ENCODE results near the gene LBP. TPM values are rescaled to one million over a fixed set of nuclear protein-coding genes. Genes with fewer than 3 reads are reported as not detected.

LBP gene
- total and polyA plus RNA-seq, 4 experiments from 2014 or later: not detected

DNA sequence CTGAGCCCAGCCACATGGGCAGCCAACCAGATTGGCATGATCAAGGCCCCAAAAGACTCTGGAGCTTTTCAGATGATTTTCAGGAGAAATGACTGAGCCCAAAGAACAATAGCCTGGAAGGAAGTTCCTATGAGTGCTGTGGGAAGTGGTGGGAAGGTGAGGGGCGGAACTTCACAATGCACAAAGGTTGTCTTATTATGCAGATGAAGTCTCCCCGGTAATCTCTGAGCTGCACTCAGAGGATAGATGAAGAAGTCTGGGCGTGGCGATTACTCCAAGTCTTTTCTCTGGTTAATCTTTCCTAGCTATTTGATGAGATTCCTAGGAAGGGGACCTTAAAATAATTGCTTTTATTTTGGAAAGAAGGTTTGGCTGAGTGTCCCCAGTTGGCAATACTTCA is 36.9 kb downstream of the LBP start:
- H3K27me3 ChIP-seq (ENCODE audit: insufficient read depth, low read length): no peaks in the 10 kb centered on the region
- intact Hi-C loops (cut with micrococcal nuclease): no loop called here
- Mint-ChIP-seq H3K4me3 (no peak overlapping the region), H3K4me1 (no peaks in the 10 kb centered on the region), H3K9me3 (peaks cover 0 to 5% (median 0%) of the 10 kb centered on the region in 8 donors), H3K27me3 (peaks cover 24 to 30% of the 10 kb centered on the region in 2 donors), H3K27ac (no peak overlapping the region), H3K36me3 (no peaks in the 10 kb centered on the region)
- ChIA-PET POLR2A (ENCODE audit: partially characterized antibody) (no interaction called here), CTCF (ENCODE audit: partially characterized antibody) (no interaction called here)
- no peak overlapping the region for H3K27ac ChIP-seq (ENCODE audit: low read depth, low read length)
- no peak overlapping the region for H3K4me3 ChIP-seq (ENCODE audit: low read length in 2 of 2)
- no peaks in the 10 kb centered on the region for H3K9me3 ChIP-seq (ENCODE audit: control insufficient read depth in 1 of 2, low read length in 2 of 2)
- H3K36me3 ChIP-seq (ENCODE audit: insufficient read depth, low read length): no peaks in the 10 kb centered on the region
- no peaks in the 10 kb centered on the region for H3K4me1 ChIP-seq (ENCODE audit: insufficient read depth, low read length)
- DNase-seq: no peak

GRCh38 chr20:38386004-38386403 is 39.7 kb downstream of the LBP start:
- no peaks in the 10 kb centered on the region for H3K27me3 ChIP-seq (ENCODE audit: insufficient read depth, low read length)
- H3K4me3 ChIP-seq (ENCODE audit: low read length in 2 of 2): no peak overlapping the region
- ChIA-PET CTCF (ENCODE audit: partially characterized antibody) (interaction anchor here (1.3 kb wide), 1 partner anchor 9 kb away, joined by 3 read pairs; no protein-coding TSS in a partner anchor), POLR2A (ENCODE audit: partially characterized antibody) (no interaction called here)
- peaks cover 26 to 31% of the 10 kb centered on the region in 2 donors for H3K27me3 Mint-ChIP-seq
- no peaks in the 10 kb centered on the region for H3K4me1 Mint-ChIP-seq
- no peak for DNase-seq
- intact Hi-C loops (cut with micrococcal nuclease): no loop called here
- peaks cover 0 to 4% of the 10 kb centered on the region in 2 donors for H3K36me3 Mint-ChIP-seq
- H3K4me1 ChIP-seq (ENCODE audit: insufficient read depth, low read length): no peaks in the 10 kb centered on the region
- peaks cover 0 to 18% (median 12%) of the 10 kb centered on the region in 8 donors for H3K9me3 Mint-ChIP-seq
- no peak overlapping the region for H3K27ac ChIP-seq (ENCODE audit: low read depth, low read length)
- H3K36me3 ChIP-seq (ENCODE audit: insufficient read depth, low read length): no peaks in the 10 kb centered on the region
- no peak overlapping the region for H3K27ac Mint-ChIP-seq
- no peak overlapping the region for H3K4me3 Mint-ChIP-seq
- H3K9me3 ChIP-seq (ENCODE audit: control insufficient read depth in 1 of 2, low read length in 2 of 2): no peaks in the 10 kb centered on the region

GRCh38 chr20:38386851-38387250 is 40.6 kb downstream of the LBP start:
- DNase-seq: no peak
- peaks cover 24 to 27% of the 10 kb centered on the region in 2 donors for H3K27me3 Mint-ChIP-seq
- no peaks in the 10 kb centered on the region for H3K9me3 ChIP-seq (ENCODE audit: control insufficient read depth in 1 of 2, low read length in 2 of 2)
- H3K27ac ChIP-seq (ENCODE audit: low read depth, low read length): no peak overlapping the region
- no peaks in the 10 kb centered on the region for H3K4me1 ChIP-seq (ENCODE audit: insufficient read depth, low read length)
- no peak overlapping the region for H3K4me3 Mint-ChIP-seq
- no peaks in the 10 kb centered on the region for H3K4me1 Mint-ChIP-seq
- H3K9me3 Mint-ChIP-seq: peaks cover 0 to 18% (median 12%) of the 10 kb centered on the region in 8 donors
- peaks cover 0 to 4% of the 10 kb centered on the region in 2 donors for H3K36me3 Mint-ChIP-seq
- no peak overlapping the region for H3K27ac Mint-ChIP-seq
- H3K36me3 ChIP-seq (ENCODE audit: insufficient read depth, low read length): no peaks in the 10 kb centered on the region
- no peaks in the 10 kb centered on the region for H3K27me3 ChIP-seq (ENCODE audit: insufficient read depth, low read length)
- intact Hi-C loops (cut with micrococcal nuclease): no loop called here
- no peak overlapping the region for H3K4me3 ChIP-seq (ENCODE audit: low read length in 2 of 2)
- CTCF ChIA-PET (ENCODE audit: partially characterized antibody): no interaction called here
- POLR2A ChIA-PET (ENCODE audit: partially characterized antibody): no interaction called here

DNA sequence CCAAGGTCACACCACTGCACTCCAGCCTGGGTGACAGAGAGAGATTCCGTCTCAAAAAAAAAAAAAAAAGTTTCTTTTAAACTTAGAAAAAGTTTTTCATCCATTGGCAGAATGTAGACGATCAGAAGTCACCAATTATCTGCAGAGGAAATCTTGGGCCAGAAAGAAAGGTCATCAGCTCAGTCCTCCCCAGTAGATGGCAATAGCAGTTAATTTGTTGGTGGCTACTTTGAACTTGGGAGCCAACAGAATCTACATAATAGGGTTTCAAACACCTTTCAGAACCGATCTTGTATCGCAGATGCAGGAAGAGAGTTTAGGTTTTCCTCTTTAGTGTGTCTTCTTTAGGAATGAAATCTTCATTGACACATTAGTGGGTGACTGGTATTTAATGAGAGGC is 41.7 kb downstream of the LBP start:
- intact Hi-C loops (cut with micrococcal nuclease): no loop called here
- CTCF ChIA-PET (ENCODE audit: partially characterized antibody): no interaction called here
- no peak overlapping the region for H3K27ac Mint-ChIP-seq

GRCh38 chr20:38392356-38392755 is 46.1 kb downstream of the LBP start:
- Mint-ChIP-seq H3K9me3 (peaks cover 0 to 18% (median 10%) of the 10 kb centered on the region in 8 donors), H3K4me3 (no peak overlapping the region), H3K27me3 (peaks cover 3 to 4% of the 10 kb centered on the region in 2 donors), H3K36me3 (peaks cover 0 to 4% of the 10 kb centered on the region in 2 donors), H3K27ac (no peak overlapping the region), H3K4me1 (no peaks in the 10 kb centered on the region)
- H3K4me1 ChIP-seq (ENCODE audit: insufficient read depth, low read length): no peaks in the 10 kb centered on the region
- no peak for DNase-seq
- no peaks in the 10 kb centered on the region for H3K27me3 ChIP-seq (ENCODE audit: insufficient read depth, low read length)
- no peaks in the 10 kb centered on the region for H3K9me3 ChIP-seq (ENCODE audit: control insufficient read depth in 1 of 2, low read length in 2 of 2)
- intact Hi-C loops (cut with micrococcal nuclease): no loop called here
- H3K4me3 ChIP-seq (ENCODE audit: low read length in 2 of 2): no peak overlapping the region
- no peak overlapping the region for H3K27ac ChIP-seq (ENCODE audit: low read depth, low read length)
- ChIA-PET CTCF (ENCODE audit: partially characterized antibody) (no interaction called here), POLR2A (ENCODE audit: partially characterized antibody) (no interaction called here)
- H3K36me3 ChIP-seq (ENCODE audit: insufficient read depth, low read length): no peaks in the 10 kb centered on the region

More for the DNA sequence above, 41.7 kb downstream of the LBP start:
- H3K9me3 Mint-ChIP-seq: peaks cover 0 to 18% (median 12%) of the 10 kb centered on the region in 8 donors
- H3K4me1 ChIP-seq (ENCODE audit: insufficient read depth, low read length): no peaks in the 10 kb centered on the region
- H3K9me3 ChIP-seq (ENCODE audit: control insufficient read depth in 1 of 2, low read length in 2 of 2): no peaks in the 10 kb centered on the region
- no peaks in the 10 kb centered on the region for H3K36me3 ChIP-seq (ENCODE audit: insufficient read depth, low read length)
- no peak overlapping the region for H3K4me3 ChIP-seq (ENCODE audit: low read length in 2 of 2)
- H3K27me3 Mint-ChIP-seq: peaks cover 17 to 18% of the 10 kb centered on the region in 2 donors
- no peak overlapping the region for H3K27ac ChIP-seq (ENCODE audit: low read depth, low read length)
- H3K36me3 Mint-ChIP-seq: peaks cover 0 to 4% of the 10 kb centered on the region in 2 donors
- POLR2A ChIA-PET (ENCODE audit: partially characterized antibody): no interaction called here
- no peak for DNase-seq
- H3K4me3 Mint-ChIP-seq: no peak overlapping the region
- no peaks in the 10 kb centered on the region for H3K4me1 Mint-ChIP-seq
- H3K27me3 ChIP-seq (ENCODE audit: insufficient read depth, low read length): no peaks in the 10 kb centered on the region

GRCh38 chr20:38393259-38393658 is 47.0 kb downstream of the LBP start:
- no peaks in the 10 kb centered on the region for H3K9me3 ChIP-seq (ENCODE audit: control insufficient read depth in 1 of 2, low read length in 2 of 2)
- Mint-ChIP-seq H3K4me3 (no peak overlapping the region), H3K27ac (no peak overlapping the region), H3K36me3 (peaks cover 0 to 4% of the 10 kb centered on the region in 2 donors), H3K4me1 (no peaks in the 10 kb centered on the region), H3K9me3 (peaks cover 0 to 18% (median 8%) of the 10 kb centered on the region in 8 donors), H3K27me3 (peaks cover 3 to 4% of the 10 kb centered on the region in 2 donors)
- no peaks in the 10 kb centered on the region for H3K27me3 ChIP-seq (ENCODE audit: insufficient read depth, low read length)
- DNase-seq: no peak
- no peaks in the 10 kb centered on the region for H3K36me3 ChIP-seq (ENCODE audit: insufficient read depth, low read length)
- no peak overlapping the region for H3K4me3 ChIP-seq (ENCODE audit: low read length in 2 of 2)
- H3K27ac ChIP-seq (ENCODE audit: low read depth, low read length): no peak overlapping the region
- no peaks in the 10 kb centered on the region for H3K4me1 ChIP-seq (ENCODE audit: insufficient read depth, low read length)
- POLR2A ChIA-PET (ENCODE audit: partially characterized antibody): no interaction called here
- CTCF ChIA-PET (ENCODE audit: partially characterized antibody): no interaction called here
- intact Hi-C loops (cut with micrococcal nuclease): no loop called here

DNA sequence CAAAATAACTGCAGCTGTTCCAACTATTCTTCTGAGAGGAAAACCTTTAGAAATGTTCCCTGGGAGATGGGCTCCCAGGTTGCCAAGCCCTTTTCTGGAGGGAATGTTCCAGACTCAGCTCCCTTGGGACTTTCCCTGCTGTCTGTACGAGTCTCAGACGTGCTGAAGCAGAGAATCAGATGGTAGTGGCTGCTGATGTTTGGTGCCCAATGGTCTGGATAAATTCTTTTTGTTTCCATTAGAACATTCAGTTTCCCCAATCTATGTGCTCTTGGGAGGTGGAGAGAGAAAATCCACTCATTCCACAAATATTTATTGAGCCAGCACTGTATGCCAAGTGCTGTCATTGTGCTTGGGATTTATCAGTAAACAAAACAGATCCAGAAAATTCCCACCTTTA is 48.9 kb downstream of the LBP start:
- H3K9me3 ChIP-seq (ENCODE audit: control insufficient read depth in 1 of 2, low read length in 2 of 2): no peaks in the 10 kb centered on the region
- H3K4me3 Mint-ChIP-seq: no peak overlapping the region
- no peak overlapping the region for H3K4me3 ChIP-seq (ENCODE audit: low read length in 2 of 2)
- ChIA-PET CTCF (ENCODE audit: partially characterized antibody) (interaction anchor here (1.3 kb wide), 1 partner anchor 9 kb away, joined by 3 read pairs; no protein-coding TSS in a partner anchor), POLR2A (ENCODE audit: partially characterized antibody) (no interaction called here)
- no peaks in the 10 kb centered on the region for H3K36me3 ChIP-seq (ENCODE audit: insufficient read depth, low read length)
- intact Hi-C loops (cut with micrococcal nuclease): no loop called here
- no peaks in the 10 kb centered on the region for H3K4me1 ChIP-seq (ENCODE audit: insufficient read depth, low read length)
- DNase-seq: no peak
- no peaks in the 10 kb centered on the region for H3K36me3 Mint-ChIP-seq
- H3K27me3 ChIP-seq (ENCODE audit: insufficient read depth, low read length): no peaks in the 10 kb centered on the region
- H3K27me3 Mint-ChIP-seq: peaks cover 0 to under 1% of the 10 kb centered on the region in 2 donors
- H3K27ac Mint-ChIP-seq: no peak overlapping the region
- no peak overlapping the region for H3K27ac ChIP-seq (ENCODE audit: low read depth, low read length)
- H3K9me3 Mint-ChIP-seq: peaks cover 0 to 8% (median 2%) of the 10 kb centered on the region in 8 donors
- H3K4me1 Mint-ChIP-seq: no peaks in the 10 kb centered on the region

Data from CD4-positive, alpha-beta memory T cell (primary cell).